ENCODE measurements around the gene TMEM221. TPM values are rescaled to one million over a fixed set of nuclear protein-coding genes. Genes with fewer than 3 reads are reported as not detected.

Gene TMEM221
- total RNA-seq, 1 donor from 2014 or later = 0.94 TPM

- no peak for DNase-seq
Measured at GRCh38 chr19:17471410-17472125, 23.1 kb upstream of the TMEM221 start.

GRCh38 chr19:17470068-17470841, 21.8 kb upstream of the TMEM221 start, which contains the start of gene SLC27A1:
TSS of gene SLC27A1 (plus strand) at chr19:17470524. CDS start at chr19:17470541, 17 bp downstream.
- peak; percentile 100 for DNase-seq

GRCh38 chr19:17469481-17470067, 21.1 kb upstream of the TMEM221 start:
- peak; percentile 97 for DNase-seq

GRCh38 chr19:17469092-17469480, 20.6 kb upstream of the TMEM221 start:
- DNase-seq = no peak

GRCh38 chr19:17468302-17469091, 20.0 kb upstream of the TMEM221 start:
- no peak for DNase-seq

- DNase-seq = no peak
Measured at GRCh38 chr19:17467471-17468301, 19.2 kb upstream of the TMEM221 start.

GRCh38 chr19:17466487-17466850, 18.0 kb upstream of the TMEM221 start:
- no peak for DNase-seq

GRCh38 chr19:17460372-17461230, 12.1 kb upstream of the TMEM221 start, which contains the start of gene NXNL1:
TSS of gene NXNL1 (minus strand) at chr19:17460926. CDS start at chr19:17460869, 57 bp downstream.
- no peak for DNase-seq

GRCh38 chr19:17458970-17459369, 10.5 kb upstream of the TMEM221 start:
- no peak for DNase-seq

GRCh38 chr19:17457616-17458015, 9.1 kb upstream of the TMEM221 start:
- DNase-seq = no peak

GRCh38 chr19:17456127-17456526, 7.7 kb upstream of the TMEM221 start:
- DNase-seq = no peak

- DNase-seq = no peak
Measured at GRCh38 chr19:17455308-17456123, 7.0 kb upstream of the TMEM221 start.

GRCh38 chr19:17454576-17455071, 6.2 kb upstream of the TMEM221 start:
- DNase-seq = no peak

GRCh38 chr19:17451820-17452219, 3.4 kb upstream of the TMEM221 start:
- DNase-seq = no peak

- no peak for DNase-seq
Measured at GRCh38 chr19:17450264-17451075, 2.0 kb upstream of the TMEM221 start.

GRCh38 chr19:17447704-17448130, 751 bp downstream of the TMEM221 start:
- DNase-seq = no peak

GRCh38 chr19:17445526-17446165, 2.8 kb downstream of the TMEM221 start:
- no peak for DNase-seq

All from occipital lobe (tissue), 2 donors.